Stimulated activated CD8-positive, alpha-beta memory T cell treated with anti-CD3 and anti-CD28 coated beads, Interleukin-12 subunit alpha, Interleukin-12 subunit beta, amount 100 ng/mL, for 1 hour (primary cell): ENCODE data around the gene ORM1.
"Not testable (repeated sequence)": the region's sequence is repeated elsewhere in the genome, so short reads cannot be mapped to it uniquely, and the experiment has no call there.

ENCODE experiments used
- DNase-seq: peaks from one replicate; pipeline ENCODE4 v3.0.0-alpha.2; 2020; ENCODE audit warnings: low read depth

Gene ORM1

DNA sequence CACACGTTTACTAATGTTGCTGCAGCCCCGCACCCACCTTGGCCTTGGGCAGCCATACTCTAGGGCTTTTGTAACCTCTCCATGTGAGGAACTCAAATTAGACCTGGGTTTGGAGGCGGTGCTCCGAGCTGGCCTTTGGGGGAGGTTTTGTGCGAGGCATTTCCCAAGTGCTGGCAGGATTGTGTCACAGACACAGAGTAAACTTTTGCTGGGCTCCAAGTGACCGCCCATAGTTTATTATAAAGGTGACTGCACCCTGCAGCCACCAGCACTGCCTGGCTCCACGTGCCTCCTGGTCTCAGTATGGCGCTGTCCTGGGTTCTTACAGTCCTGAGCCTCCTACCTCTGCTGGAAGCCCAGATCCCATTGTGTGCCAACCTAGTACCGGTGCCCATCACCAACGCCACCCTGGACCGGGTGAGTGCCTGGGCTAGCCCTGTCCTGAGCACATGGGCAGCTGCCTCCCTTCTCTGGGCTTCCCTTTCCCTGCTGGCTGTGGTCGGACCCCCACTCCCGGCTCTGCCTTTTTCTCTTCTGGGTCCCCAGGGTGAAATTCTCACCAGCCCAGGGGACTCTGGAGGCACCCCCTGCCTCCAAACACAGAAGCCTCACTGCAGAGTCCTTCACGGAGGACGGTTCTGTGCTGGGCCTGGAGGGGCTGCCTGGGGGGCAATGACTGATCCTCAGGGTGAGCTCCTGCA, at the start of gene ORM1:
Gene ORM1 (plus strand): TSS at position 268 of the 701 bp plus-strand sequence. CDS start 36 bp downstream, at position 304.
- not testable (repeated sequence) for DNase-seq

DNA sequence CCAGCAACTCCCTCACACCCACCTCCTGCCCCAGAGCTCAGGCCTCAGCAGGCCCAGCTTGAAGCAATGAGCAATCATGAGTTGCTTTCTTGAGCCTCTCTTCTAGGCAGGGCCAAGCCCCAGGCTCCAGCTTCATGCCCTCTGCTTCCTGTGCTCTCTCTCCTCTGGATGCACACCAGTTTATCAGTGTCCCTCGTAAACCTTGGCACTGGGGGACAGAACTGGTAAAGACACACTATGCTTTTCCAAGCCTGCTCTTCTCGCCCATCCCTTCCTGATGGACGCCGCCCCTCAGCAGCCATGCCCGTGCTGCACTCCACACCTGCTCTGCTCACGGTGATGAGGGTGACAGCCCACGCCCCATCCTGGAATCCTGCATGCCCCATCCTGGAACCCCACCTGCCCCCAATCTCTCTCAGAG, 49.4 kb upstream of the ORM1 start:
- DNase-seq = no peak

DNA sequence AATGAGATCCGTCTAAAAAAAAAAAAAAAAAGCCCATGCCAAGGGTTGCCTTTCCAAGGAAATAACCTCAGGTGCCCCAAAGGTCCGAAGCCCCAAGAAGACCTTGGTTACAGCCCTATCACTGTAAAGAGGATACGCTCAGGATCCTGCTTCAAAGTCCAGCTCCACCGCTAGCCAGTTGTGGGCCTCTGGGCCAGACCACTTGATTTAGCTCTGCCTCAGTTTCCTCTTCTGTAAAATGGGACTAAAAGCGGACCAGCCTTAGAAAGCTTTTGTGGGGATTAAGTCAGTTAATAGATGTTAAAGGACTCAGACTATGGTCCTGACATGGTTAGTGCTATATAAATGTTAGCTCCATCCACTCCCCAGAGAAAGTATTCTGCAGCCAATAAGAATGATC, 48.7 kb upstream of the ORM1 start:
- no peak for DNase-seq

GRCh38 chr9:114275246-114276004, 47.5 kb upstream of the ORM1 start:
- no peak for DNase-seq

DNA sequence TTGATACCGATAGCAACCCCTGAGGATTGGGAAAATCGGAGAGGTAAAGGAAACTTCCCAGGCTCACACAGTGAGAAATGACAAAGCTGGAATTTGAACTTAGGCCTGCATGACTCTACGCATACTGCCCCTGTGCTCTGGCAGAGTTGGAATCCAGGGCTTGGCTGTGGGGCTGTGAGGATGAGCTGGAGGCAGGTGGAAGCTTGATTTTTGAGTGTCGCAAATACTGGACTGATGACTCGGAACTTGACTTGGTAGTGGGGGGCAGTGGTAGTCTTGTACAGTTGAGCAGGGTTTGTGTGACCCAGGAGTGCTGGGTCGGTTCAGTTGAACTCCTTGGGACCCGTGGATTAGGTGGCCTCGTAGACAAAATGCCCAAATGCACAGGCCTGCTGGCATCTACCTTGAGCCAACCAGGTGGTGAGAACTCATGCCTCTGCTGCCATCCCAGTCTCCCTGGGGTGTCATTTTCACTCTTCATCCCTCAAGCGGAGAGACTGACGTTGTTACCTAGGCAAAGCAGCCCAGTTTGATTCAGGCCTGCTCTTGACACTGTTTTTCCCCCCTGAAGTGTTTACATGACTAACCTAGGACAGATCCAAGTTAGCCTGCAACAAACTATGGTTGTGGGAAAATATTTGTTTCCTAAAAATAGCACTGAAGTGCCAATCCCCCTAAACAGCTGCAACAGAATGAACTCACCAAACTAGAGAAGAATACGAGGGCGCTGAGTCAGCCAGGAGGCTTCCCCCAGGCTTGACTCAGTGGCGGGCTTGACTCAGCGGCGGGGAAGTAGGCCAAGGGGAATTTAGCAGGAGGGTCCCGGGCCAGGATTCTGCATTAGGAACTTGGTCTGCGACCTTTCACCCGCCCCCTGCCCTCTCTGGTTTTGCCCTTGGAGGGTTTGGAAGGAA, 45.7 kb upstream of the ORM1 start:
- no peak for DNase-seq

DNA sequence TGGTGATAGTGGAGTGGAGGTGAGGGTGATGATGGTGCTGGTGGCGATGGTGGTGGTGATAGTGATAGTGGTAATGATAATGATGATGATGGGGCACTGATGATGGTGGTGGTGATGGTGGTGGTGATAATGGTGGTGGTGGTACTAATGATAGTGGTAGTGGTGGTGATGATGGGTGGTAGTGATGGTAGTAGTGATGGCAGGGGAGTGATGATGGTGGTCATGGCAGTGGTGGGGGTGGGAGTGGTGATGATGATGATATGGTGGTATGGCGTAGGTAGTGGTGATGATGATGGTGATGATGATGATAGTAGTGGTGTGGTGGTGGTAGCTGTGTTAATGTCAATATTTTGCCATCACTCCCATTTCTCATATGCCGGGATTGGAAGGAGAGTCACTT, 44.5 kb upstream of the ORM1 start:
- no peak for DNase-seq

- no peak for DNase-seq
Observed at GRCh38 chr9:114278881-114279570, 43.9 kb upstream of the ORM1 start.

DNA sequence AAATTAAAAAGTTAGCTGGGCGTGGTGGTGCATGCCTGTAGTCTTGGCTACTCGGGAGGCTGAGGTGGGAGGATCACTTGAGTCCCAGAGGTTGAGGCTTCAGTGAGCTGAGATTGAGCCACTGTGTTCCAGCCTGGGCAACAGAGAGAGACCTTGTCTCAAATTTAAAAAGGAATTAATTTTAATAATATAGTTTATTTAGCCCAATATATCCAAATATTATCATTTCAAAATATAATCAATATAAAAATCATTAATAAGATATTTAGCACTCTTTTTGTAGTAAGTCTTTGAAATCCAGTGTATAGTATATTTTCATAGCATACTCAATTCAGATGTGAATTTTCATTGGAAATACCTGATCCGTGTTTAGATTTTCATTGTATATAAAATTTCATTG, 43.2 kb upstream of the ORM1 start:
- DNase-seq = no peak

- DNase-seq = no peak
Observed at GRCh38 chr9:114280636-114281472, 42.0 kb upstream of the ORM1 start.

- DNase-seq = no peak
Observed at GRCh38 chr9:114281473-114282103, 41.3 kb upstream of the ORM1 start.

DNA sequence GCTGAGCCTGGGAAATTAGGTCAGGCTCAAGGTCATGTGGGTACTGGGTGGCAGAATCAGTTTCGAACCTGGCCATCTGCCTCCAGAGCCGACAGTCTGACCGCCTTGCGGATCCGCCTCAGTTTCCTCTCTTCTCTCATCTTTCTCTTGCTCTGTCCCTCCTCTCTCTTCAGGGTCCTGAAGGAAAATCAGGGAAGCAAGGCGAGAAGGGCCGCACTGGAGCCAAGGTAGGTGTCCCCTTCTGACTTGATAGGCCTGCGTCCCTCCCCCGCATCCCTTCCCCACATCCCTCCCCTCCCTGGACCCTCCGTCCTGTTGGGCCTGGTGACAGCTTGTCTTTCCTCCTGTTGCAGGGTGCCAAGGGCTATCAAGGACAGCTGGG, 40.8 kb upstream of the ORM1 start:
- no peak for DNase-seq

- no peak for DNase-seq
Observed at GRCh38 chr9:114282507-114282906, 40.4 kb upstream of the ORM1 start.

DNA sequence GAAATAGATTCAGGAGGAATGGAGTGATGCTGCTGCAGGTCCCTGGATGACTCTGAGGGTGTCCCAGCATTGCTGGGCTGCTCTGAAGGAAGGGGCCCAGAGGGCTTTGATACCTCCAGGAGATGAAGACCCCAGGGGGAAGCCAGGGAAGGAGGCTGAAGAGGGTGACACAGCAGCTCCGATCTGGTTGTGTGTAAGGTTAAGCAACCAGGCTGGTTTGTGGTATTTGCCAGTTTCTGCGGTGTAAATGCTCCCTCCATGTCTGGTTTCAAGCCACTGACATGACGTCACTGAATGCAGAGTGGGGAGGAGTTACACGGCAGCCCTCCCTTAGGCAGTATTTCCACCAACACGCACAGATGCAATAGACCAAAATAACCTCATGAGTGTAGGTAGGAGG, 40.0 kb upstream of the ORM1 start:
- DNase-seq = no peak

DNA sequence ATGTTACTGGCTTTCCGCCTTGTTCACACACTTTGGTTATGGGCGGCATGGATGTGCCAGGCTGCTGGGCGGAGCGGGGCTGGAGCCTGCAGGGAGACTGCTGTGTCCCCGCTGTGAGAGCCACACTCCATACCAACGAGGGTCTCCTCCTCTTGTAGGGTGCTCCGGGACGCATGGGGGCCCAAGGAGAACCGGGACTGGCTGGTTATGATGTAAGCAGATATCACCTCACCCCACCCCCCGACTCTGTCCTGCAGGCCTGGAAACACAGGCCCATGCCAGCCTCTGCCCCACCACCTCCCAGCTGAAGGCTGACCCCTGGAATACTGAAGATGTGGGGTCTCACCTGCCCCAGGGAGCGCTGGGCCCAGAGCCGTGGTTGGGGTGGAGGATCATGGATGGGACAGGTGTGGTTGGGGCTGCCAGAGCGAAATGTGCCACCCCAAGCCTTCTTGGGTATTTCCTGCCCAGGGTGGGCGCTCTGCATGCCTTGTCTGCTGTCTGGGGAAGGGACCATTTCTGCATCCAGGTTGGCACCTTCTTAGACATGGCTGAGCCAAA, 39.3 kb upstream of the ORM1 start:
- no peak for DNase-seq

GRCh38 chr9:114284316-114285060, 38.4 kb upstream of the ORM1 start:
- DNase-seq = no peak

DNA sequence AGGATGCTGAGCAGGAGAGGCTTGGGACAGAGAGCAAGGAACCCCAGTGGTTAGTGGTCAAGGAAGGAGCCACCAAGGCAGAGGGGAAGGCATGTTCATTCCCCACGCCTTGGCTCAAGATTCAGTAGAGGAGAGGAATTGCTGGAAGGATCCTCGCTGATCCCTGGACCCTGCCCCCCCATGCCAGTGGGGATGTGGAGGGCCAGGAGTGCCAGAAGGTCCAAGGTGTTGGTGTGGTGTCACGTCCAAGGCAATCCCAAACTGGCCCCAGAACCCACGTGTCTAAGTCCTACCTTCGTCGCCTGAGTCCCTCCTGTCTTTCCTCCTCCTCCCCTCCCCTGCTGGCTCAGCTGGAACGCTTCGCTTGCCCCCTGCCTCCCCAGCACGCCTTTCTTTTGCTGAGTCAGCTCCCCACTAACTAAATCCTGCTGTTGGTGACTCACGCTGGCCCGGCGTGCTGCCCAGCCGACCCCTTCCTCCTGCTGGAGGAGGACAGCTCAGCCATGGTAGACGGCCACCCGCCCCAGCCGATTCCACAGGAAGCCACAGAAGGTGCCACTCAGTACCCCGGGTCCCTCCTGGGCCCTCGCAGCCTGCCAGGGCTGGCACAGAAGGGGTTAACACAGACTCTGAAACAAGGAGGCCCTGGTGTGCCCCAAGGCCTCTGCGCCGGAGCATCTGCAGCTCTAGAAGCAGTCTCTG, 37.6 kb upstream of the ORM1 start:
- DNase-seq = no peak

DNA sequence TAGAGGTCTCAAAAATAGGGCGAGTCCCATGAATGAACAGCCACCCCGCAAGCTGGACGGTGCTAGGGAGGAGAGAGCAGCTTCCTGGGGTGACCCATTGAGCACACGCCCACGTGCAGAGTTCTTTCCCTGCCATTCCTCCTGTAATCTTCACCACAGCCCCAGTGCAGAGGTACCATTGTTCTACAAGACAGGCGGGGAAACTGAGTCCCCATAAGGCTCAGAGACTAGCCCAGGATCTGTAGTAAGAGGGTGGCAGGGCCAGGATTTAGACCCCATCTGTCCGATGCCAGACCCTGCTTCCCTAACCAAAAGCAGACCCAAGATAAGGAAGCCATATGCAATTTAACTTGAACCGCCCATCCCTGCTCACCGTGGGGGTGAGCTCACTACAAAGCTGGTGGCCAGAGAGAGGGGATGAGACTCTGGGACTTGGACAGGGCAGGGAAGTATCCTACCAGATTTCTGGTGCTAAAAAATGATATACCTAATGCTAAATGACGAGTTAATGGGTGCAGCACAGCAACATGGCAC, 36.7 kb upstream of the ORM1 start:
- no peak for DNase-seq

GRCh38 chr9:114287001-114287762, 35.7 kb upstream of the ORM1 start:
- DNase-seq = no peak
